ENCODE data around the gene SNAPC4.

Gene SNAPC4

GRCh38 chr9:136386018-136386417, 14.0 kb downstream of the SNAPC4 start:
- DNase-seq, result no peak

GRCh38 chr9:136385015-136385414, 15.0 kb downstream of the SNAPC4 start:
- no peak for DNase-seq

GRCh38 chr9:136383436-136383835, 16.5 kb downstream of the SNAPC4 start:
- DNase-seq, result no peak

- no peak for DNase-seq
Measured at GRCh38 chr9:136381966-136382513, 17.9 kb downstream of the SNAPC4 start.

GRCh38 chr9:136381311-136381710, 18.7 kb downstream of the SNAPC4 start:
- DNase-seq, result no peak

- no peak for DNase-seq
Measured at GRCh38 chr9:136380381-136380780, 19.6 kb downstream of the SNAPC4 start.

GRCh38 chr9:136379891-136380290, 20.1 kb downstream of the SNAPC4 start:
- DNase-seq, result no peak

- no peak for DNase-seq
Measured at GRCh38 chr9:136379401-136379800, 20.6 kb downstream of the SNAPC4 start.

GRCh38 chr9:136379003-136379287, 21.0 kb downstream of the SNAPC4 start:
- no peak for DNase-seq

GRCh38 chr9:136378170-136379002, 21.6 kb downstream of the SNAPC4 start:
- DNase-seq, result no peak

GRCh38 chr9:136377341-136378169, 22.4 kb downstream of the SNAPC4 start:
- no peak for DNase-seq

GRCh38 chr9:136376457-136376856, 23.5 kb downstream of the SNAPC4 start:
- no peak for DNase-seq

- DNase-seq, result no peak
Measured at GRCh38 chr9:136375096-136375495, 24.9 kb downstream of the SNAPC4 start.

GRCh38 chr9:136374183-136374575, 25.8 kb downstream of the SNAPC4 start:
- no peak for DNase-seq

- no peak for DNase-seq
Measured at GRCh38 chr9:136373300-136374182, 26.4 kb downstream of the SNAPC4 start, which contains the start of gene CARD9. Gene CARD9, minus strand, starts transcription at chr9:136373669. Its CDS starts 1,591 bp downstream, at chr9:136372078.

GRCh38 chr9:136372561-136373299, 27.2 kb downstream of the SNAPC4 start:
- peak; percentile 78 for DNase-seq

GRCh38 chr9:136372006-136372405, 28.0 kb downstream of the SNAPC4 start:
- no peak for DNase-seq

GRCh38 chr9:136371533-136371880, 28.5 kb downstream of the SNAPC4 start:
- no peak for DNase-seq

GRCh38 chr9:136370687-136371532, 29.1 kb downstream of the SNAPC4 start:
- DNase-seq, result no peak

GRCh38 chr9:136370037-136370436, 29.9 kb downstream of the SNAPC4 start:
- DNase-seq, result no peak

GRCh38 chr9:136368190-136368589, 31.8 kb downstream of the SNAPC4 start:
- DNase-seq, result no peak

All from HCEC 1CT (cell line).